GM12878 (cell line): Measurements from ENCODE around the gene LRRC47. TPM values are rescaled to one million over a fixed set of nuclear protein-coding genes. Genes with fewer than 3 reads are reported as not detected.

Experiments used
- ATAC-seq: fragments of 200-7000 bp; cut with Tn5 transposase; 3 replicates; pipeline ENCODE4 v1.9.1; 2020; ENCODE audit warnings: mild to moderate bottlenecking, moderate library complexity
- BruUV-seq: library from RNA; stranded (reverse); fragments of 400-500 nt; replicated peaks from 2 replicates; lab custom pipeline; 2021; lab: Mats Ljungman, UMichigan
- CTCF ChIA-PET: fragments of 300-600 bp; sonication (Branson Sonifier 250); formaldehyde crosslinking; extraction: SDS; loops from one replicate; lab custom pipeline; 2021; ENCODE audit warnings: inconsistent platforms; lab: Yijun Ruan, JAX
- POLR2A ChIA-PET: fragments of 350-600 bp; formaldehyde crosslinking; extraction: SDS; loops from one replicate; lab custom pipeline; 2021; ENCODE audit warnings: inconsistent platforms; lab: Charles Lee
- RAD21 ChIA-PET: fragments of 300-600 bp; sonication (Branson Sonifier 250); formaldehyde crosslinking; loops from one replicate; lab custom pipeline; 2023; ENCODE audit warnings: antibody characterized with exemption; ENCODE audit not compliant: unreplicated experiment; lab: Charles Lee
- SMC1A ChIA-PET: fragments of 300-600 bp; sonication (Branson Sonifier 250); formaldehyde crosslinking; loops from one replicate; lab custom pipeline; 2023; ENCODE audit not compliant: unreplicated experiment, uncharacterized antibody; lab: Charles Lee
- DNase-seq: peaks from one replicate; pipeline ENCODE4 v3.0.0-alpha.2; 2011; ENCODE audit warnings: low read depth, low spot score
- FAIRE-seq: peaks from 3 replicates; lab custom pipeline; 2011; peaks lifted over from hg19 to GRCh38; lab: Jason Lieb, UNC
- H2AFZ ChIP-seq: 2 replicates; pipeline ENCODE4 v1.6.0; 2011; ENCODE audit warnings: low read depth, low read length, control low read depth; ENCODE audit not compliant: control insufficient read depth
- H3K27ac ChIP-seq: 2 replicates; pipeline ENCODE4 v1.5.1; 2011; ENCODE audit warnings: control low read depth; ENCODE audit not compliant: control insufficient read depth, insufficient read depth
- H3K27me3 ChIP-seq, 2 experiments: replicated peaks in 1 of 2; 2 replicates each; pipeline versions ENCODE4 v1.6.0 to v1.6.1; 2011; ENCODE audit warnings: low read length in 1 of 2; ENCODE audit not compliant: control insufficient read depth in 2 of 2, insufficient read depth in 2 of 2
- H3K36me3 ChIP-seq, 2 experiments: 2 replicates each; pipeline ENCODE4 v1.5.1; 2011; ENCODE audit warnings: low read length in 1 of 2; ENCODE audit not compliant: control insufficient read depth in 2 of 2, insufficient read depth in 2 of 2
- H3K4me1 ChIP-seq: 2 replicates; pipeline ENCODE4 v1.6.1; 2011; ENCODE audit warnings: mild to moderate bottlenecking, low read length, moderate library complexity, mixed read lengths; ENCODE audit not compliant: control insufficient read depth, insufficient read depth
- H3K4me2 ChIP-seq: 2 replicates; pipeline ENCODE4 v1.6.0; 2011; ENCODE audit warnings: control low read depth; ENCODE audit not compliant: control insufficient read depth, insufficient read depth
- H3K4me3 ChIP-seq: fragments of 200-600 bp; sonication (generic); 2 replicates; pipeline ENCODE4 v1.5.1; 2016
- H3K79me2 ChIP-seq: 2 replicates; pipeline ENCODE4 v1.6.0; 2011; ENCODE audit warnings: low read length; ENCODE audit not compliant: control insufficient read depth, insufficient read depth
- H3K9ac ChIP-seq: 2 replicates; pipeline ENCODE4 v1.8.0; 2011; ENCODE audit warnings: low read length, control low read depth, mixed read lengths; ENCODE audit not compliant: control insufficient read depth, insufficient read depth
- H3K9me3 ChIP-seq: replicated peaks from 3 replicates; pipeline ENCODE4 v1.5.1; 2011; ENCODE audit warnings: mild to moderate bottlenecking, low read length; ENCODE audit not compliant: control insufficient read depth, insufficient read depth
- H4K20me1 ChIP-seq: 2 replicates; pipeline ENCODE4 v1.6.0; 2011; ENCODE audit not compliant: control insufficient read depth, insufficient read depth
- BACH1 ChIP-seq: fragments of 450-650 bp; IDR thresholded peaks from 2 replicates; pipeline ENCODE4 v1.6.1; 2017; ENCODE audit warnings: mild to moderate bottlenecking, borderline replicate concordance
- BCL3 ChIP-seq: IDR thresholded peaks from 2 replicates; pipeline ENCODE4 v1.6.1; 2011; ENCODE audit warnings: borderline replicate concordance, low read depth, mild to moderate bottlenecking, moderate library complexity, low read length; ENCODE audit not compliant: insufficient read depth, poor library complexity, severe bottlenecking
- CHD1 ChIP-seq: IDR thresholded peaks from 2 replicates; pipeline ENCODE4 v1.6.1; 2012; ENCODE audit warnings: low read depth, low read length, improper control_type of control experiment
- DPF2 ChIP-seq: fragments of 450-650 bp; IDR thresholded peaks from 2 replicates; pipeline ENCODE4 v1.6.1; 2017; ENCODE audit warnings: mild to moderate bottlenecking
- EED ChIP-seq: sonication (generic); IDR thresholded peaks from 2 replicates; pipeline ENCODE4 v1.6.1; 2016; ENCODE audit warnings: antibody characterized with exemption, low read depth
- ELK1 ChIP-seq: IDR thresholded peaks from 2 replicates; pipeline ENCODE4 v1.6.1; 2012; ENCODE audit warnings: low read depth, low read length, improper control_type of control experiment
- GABPA ChIP-seq: IDR thresholded peaks from 2 replicates; pipeline ENCODE4 v1.6.1; 2014; ENCODE audit warnings: antibody characterized with exemption, low read depth, mild to moderate bottlenecking, inconsistent platforms
- HDAC6 ChIP-seq: fragments of 200-600 bp; sonication (generic); IDR thresholded peaks from one replicate; pipeline ENCODE4 v1.8.0; 2017; ENCODE audit warnings: antibody characterized with exemption; ENCODE audit not compliant: unreplicated experiment
- IRF3 ChIP-seq: fragments of 450-650 bp; IDR thresholded peaks from 2 replicates; pipeline ENCODE4 v1.6.1; 2014; ENCODE audit warnings: mild to moderate bottlenecking
- MTA3 ChIP-seq: IDR thresholded peaks from 2 replicates; pipeline ENCODE4 v1.6.1; 2012; ENCODE audit warnings: low read length, inconsistent platforms, borderline replicate concordance
- NFXL1 ChIP-seq: fragments of 450-650 bp; IDR thresholded peaks from 2 replicates; pipeline ENCODE4 v1.6.1; 2017; ENCODE audit warnings: antibody characterized with exemption, mild to moderate bottlenecking, borderline replicate concordance
- NKRF ChIP-seq: fragments of 450-650 bp; conservative IDR thresholded peaks from 2 replicates; pipeline ENCODE4 v1.6.1; 2017; ENCODE audit warnings: mild to moderate bottlenecking, moderate library complexity
- NR2F1 ChIP-seq: fragments of 450-650 bp; conservative IDR thresholded peaks from 2 replicates; pipeline ENCODE4 v1.6.1; 2017; ENCODE audit warnings: mild to moderate bottlenecking
- RAD21 ChIP-seq: IDR thresholded peaks from 2 replicates; pipeline ENCODE4 v1.6.1; 2011; ENCODE audit warnings: mild to moderate bottlenecking, low read depth, low read length, moderate library complexity; ENCODE audit not compliant: insufficient read depth
- RELB ChIP-seq: fragments of 450-650 bp; IDR thresholded peaks from 2 replicates; pipeline ENCODE4 v1.6.1; 2017; ENCODE audit warnings: low read depth, mild to moderate bottlenecking, moderate library complexity
- RUNX3 ChIP-seq: IDR thresholded peaks from 2 replicates; pipeline ENCODE4 v1.6.1; 2012; ENCODE audit warnings: low read length, inconsistent platforms
- TCF12 ChIP-seq: IDR thresholded peaks from 2 replicates; pipeline ENCODE4 v1.6.1; 2011; ENCODE audit warnings: low read depth, mild to moderate bottlenecking, low read length
- TCF3 ChIP-seq: IDR thresholded peaks from 2 replicates; pipeline ENCODE4 v1.6.1; 2012; ENCODE audit warnings: low read depth, mild to moderate bottlenecking, low read length, borderline replicate concordance; ENCODE audit not compliant: insufficient read depth
- ZNF274 ChIP-seq: IDR thresholded peaks from one replicate; pipeline ENCODE4 v1.8.0; 2011; ENCODE audit not compliant: insufficient read length, insufficient read depth
- WGBS: methylation state at CpG from one replicate; pipeline ENCODE4 v1.1.6; 2016; ENCODE audit warnings: low lambda C conversion rate; ENCODE audit not compliant: insufficient replicate concordance, insufficient coverage; ENCODE audit errors: missing lambda C conversion rate; 5-methylcytosine and 5-hydroxymethylcytosine counted together
- in situ Hi-C: fragments of 300-500 bp; cut with MboI; formaldehyde crosslinking; loops from 9 replicates; pipeline ENCODE4 v1.14.3; 2018; ENCODE audit warnings: mixed read lengths
- intact Hi-C: fragments of 100-400 bp; cut with micrococcal nuclease; formaldehyde crosslinking; loops from one replicate; pipeline ENCODE4 v1.14.2; 2022; ENCODE audit not compliant: unreplicated experiment
- polyA plus RNA-seq, 11 experiments: library from polyadenylated mRNA; depleted of rRNA in 4 of 11; unstranded in 6 of 11; stranded (reverse) in 5 of 11; fragments of >200 nt; fragmentation: Nextera tagmentation in 4 of 11; fragmentation: Illumina TruSeq in 1 of 11; extraction: Ambion mirVana in 4 of 11; extraction: Trizol in 1 of 11; gene quantifications; 1 replicate in 1 of 11; 2 replicates in 10 of 11; pipeline versions ENCODE4 v1.2.1 to v1.2.3, GENCODE V29; 2011 to 2016; ENCODE audit warnings: inconsistent platforms in 2 of 11, missing spikeins in 2 of 11, low read depth in 1 of 11
- total RNA-seq, 4 experiments: library from RNA; depleted of rRNA in 3 of 4; stranded (reverse); fragments of >200 nt in 3 of 4; fragmentation: Illumina TruSeq in 1 of 4; extraction: Trizol in 1 of 4; gene quantifications; 2 replicates each; pipeline versions ENCODE4 v1.2.1 to v1.2.3, GENCODE V29; 2013 to 2021

LRRC47 gene
- total and polyA plus RNA-seq, 10 of the 15 experiments (the other 5 are each of a cell fraction or from before 2014, with no cell fraction given) = 2.5 to 34.6 (median 18.2) TPM

- Histone ChIP-seq H3K4me2 (no peak overlapping the region), H3K27me3 (no peaks in the 10 kb centered on the region), H3K36me3 (peaks cover 19 to 20% of the 10 kb centered on the region in 2 experiments), H3K9ac (no peak overlapping the region), H2AFZ (no peak overlapping the region), H3K79me2 (peaks cover 9% of the 10 kb centered on the region), H3K4me3 (no peak overlapping the region), H4K20me1 (no peaks in the 10 kb centered on the region), H3K27ac (no peak overlapping the region), H3K4me1 (peaks cover 14% of the 10 kb centered on the region), H3K9me3 (no peaks in the 10 kb centered on the region)
- intact Hi-C loops (no loop called here), in situ Hi-C loops (no loop called here)
- RAD21 ChIA-PET = no interaction called here
- POLR2A ChIA-PET = interaction anchor here (0.6 kb wide), 1 partner anchor 77 kb away, joined by 3 read pairs; no protein-coding TSS in a partner anchor
- SMC1A ChIA-PET = no interaction called here
- 3% methylated on average over 10 of the region's 10 CpGs for WGBS
- ATAC-seq (peak; percentile 92), DNase-seq (no peak), FAIRE-seq (no peak)
- no TSS peak for BruUV-seq
- CTCF ChIA-PET = interaction anchor here (0.7 kb wide), 2 partner anchors 9 to 14 kb away, joined by 3 read pairs; partner anchors contain the start of gene LRRC47
- TF ChIP-seq RELB = no peak
- peak; percentile 79 for TF ChIP-seq BCL3
- TF ChIP-seq GABPA = 0 out of 2 replicates have a peak, but pooled peaks have one; percentile 25
- TF ChIP-seq CHD1 = no peak
- TF ChIP-seq NR2F1 = peak; percentile 90
- no peak for TF ChIP-seq RAD21
- TF ChIP-seq TCF3 = no peak
- TF ChIP-seq RUNX3 = peak; percentile 98
- no peak for TF ChIP-seq ELK1
- TF ChIP-seq IRF3 = no peak
- peak; percentile 75 for TF ChIP-seq EED
- no peak for TF ChIP-seq BACH1
- no peak for TF ChIP-seq HDAC6
- TF ChIP-seq TCF12 = peak; percentile 69
- peak; percentile 29; the same call in 1 of the 2 replicates for TF ChIP-seq MTA3
- no peak for TF ChIP-seq NKRF
- TF ChIP-seq DPF2 = 0 out of 2 replicates have a peak, but pooled peaks have one; percentile 64
- TF ChIP-seq NFXL1 = no peak
- TF ChIP-seq ZNF274 = no peak
Observed at GRCh38 chr1:3787349-3787715, 9.0 kb downstream of the LRRC47 start.
